Prostate gland (tissue), 2 donors: ENCODE results near the gene AIP. TPM values are rescaled to one million over a fixed set of nuclear protein-coding genes. Genes with fewer than 3 reads are reported as not detected.

Source experiments
- DNase-seq: peaks from one replicate; pipeline ENCODE4 v3.0.0-alpha.2; 2019; ENCODE audit warnings: low spot score
- H3K27ac ChIP-seq, 2 donors: fragments of 200-600 bp; sonication (generic); 2 replicates each; pipeline ENCODE4 v1.5.1; 2017 to 2019
- H3K27me3 ChIP-seq: fragments of 200-600 bp; sonication (generic); replicated peaks from 2 replicates; pipeline ENCODE4 v1.5.1; 2019; ENCODE audit not compliant: insufficient read depth
- H3K36me3 ChIP-seq, 2 donors: fragments of 200-600 bp; sonication (generic); 1 replicate in 1 of 2; 2 replicates in 1 of 2; pipeline versions ENCODE4 v1.5.1 to v1.8.1; 2017 to 2019
- H3K4me1 ChIP-seq: fragments of 200-600 bp; sonication (generic); replicated peaks from 2 replicates; pipeline ENCODE4 v1.5.1; 2019
- H3K4me3 ChIP-seq, 2 donors: fragments of 200-600 bp; sonication (generic); 2 replicates each; pipeline ENCODE4 v1.5.1; 2017 to 2019
- H3K9me3 ChIP-seq: fragments of 200-600 bp; sonication (generic); 2 replicates; pipeline ENCODE4 v1.5.1; 2017
- POLR2A ChIP-seq: fragments of 450-650 bp; IDR thresholded peaks from one replicate; pipeline ENCODE4 v1.6.1; 2016; ENCODE audit warnings: antibody characterized with exemption, mild to moderate bottlenecking
- POLR2AphosphoS5 ChIP-seq: sonication (generic); formaldehyde crosslinking; IDR thresholded peaks from one replicate; pipeline ENCODE4 v1.6.1; 2017; ENCODE audit warnings: antibody characterized with exemption
- WGBS: methylation state at CpG from one replicate; pipeline ENCODE4 v1.1.5; 2018; 5-methylcytosine and 5-hydroxymethylcytosine counted together
- intact Hi-C: fragments of 100-400 bp; cut with DNase I; formaldehyde crosslinking; loops from one replicate; pipeline ENCODE4 v1.14.2; 2022
- total RNA-seq, 2 donors: library from RNA; depleted of rRNA; stranded (reverse); fragments of >200 nt; gene quantifications; one replicate each; pipeline ENCODE4 v1.1.0, GENCODE V29; 2016
- TF ChIP-seq, protein P1 (sequence below), 4 experiments: fragments of 200-600 bp in 2 of 4; fragments of 450-650 bp in 2 of 4; sonication (generic) in 2 of 4; IDR thresholded peaks; 1 replicate in 3 of 4; 2 replicates in 1 of 4; pipeline ENCODE4 v1.5.1; 2016 to 2019; ENCODE audit warnings: antibody characterized with exemption in 4 of 4, mild to moderate bottlenecking in 2 of 4, moderate library complexity in 2 of 4

The AIP gene
- total RNA-seq, 2 donors from 2014 or later, result 63.7 to 93.7 TPM

DNA sequence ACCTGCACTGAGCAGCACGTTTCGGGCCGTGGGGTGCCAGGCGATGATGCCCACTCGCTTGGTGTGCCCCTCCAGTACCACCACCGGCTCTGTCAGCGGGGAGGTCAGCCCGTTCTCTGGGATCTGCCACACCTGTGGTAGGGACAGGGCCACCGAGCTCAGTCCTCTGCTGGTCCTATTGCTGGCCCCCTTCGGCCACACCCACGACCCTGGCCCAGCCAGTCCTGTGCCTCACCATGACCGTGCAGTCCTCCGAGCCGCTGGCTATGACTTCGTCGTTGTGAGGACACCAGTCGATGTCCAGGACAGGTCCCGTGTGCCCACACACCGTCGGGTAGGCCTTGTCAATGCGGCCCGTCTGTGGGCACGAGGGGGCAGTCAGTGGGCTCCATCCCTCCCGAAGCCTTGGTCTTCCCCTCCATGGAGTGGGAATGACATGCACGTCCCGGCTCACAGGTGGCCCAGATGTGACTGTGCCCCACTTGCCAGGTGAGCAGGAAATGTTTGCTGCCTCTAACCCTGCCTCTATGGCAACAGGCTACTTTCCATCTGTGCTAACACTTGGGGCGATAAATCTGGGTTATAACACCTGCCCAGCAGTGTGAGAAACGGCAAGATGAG, 41.0 kb upstream of the AIP start:
- TF ChIP-seq POLR2AphosphoS5 (no peak), POLR2A (no peak)
- TF ChIP-seq, protein P1, sequence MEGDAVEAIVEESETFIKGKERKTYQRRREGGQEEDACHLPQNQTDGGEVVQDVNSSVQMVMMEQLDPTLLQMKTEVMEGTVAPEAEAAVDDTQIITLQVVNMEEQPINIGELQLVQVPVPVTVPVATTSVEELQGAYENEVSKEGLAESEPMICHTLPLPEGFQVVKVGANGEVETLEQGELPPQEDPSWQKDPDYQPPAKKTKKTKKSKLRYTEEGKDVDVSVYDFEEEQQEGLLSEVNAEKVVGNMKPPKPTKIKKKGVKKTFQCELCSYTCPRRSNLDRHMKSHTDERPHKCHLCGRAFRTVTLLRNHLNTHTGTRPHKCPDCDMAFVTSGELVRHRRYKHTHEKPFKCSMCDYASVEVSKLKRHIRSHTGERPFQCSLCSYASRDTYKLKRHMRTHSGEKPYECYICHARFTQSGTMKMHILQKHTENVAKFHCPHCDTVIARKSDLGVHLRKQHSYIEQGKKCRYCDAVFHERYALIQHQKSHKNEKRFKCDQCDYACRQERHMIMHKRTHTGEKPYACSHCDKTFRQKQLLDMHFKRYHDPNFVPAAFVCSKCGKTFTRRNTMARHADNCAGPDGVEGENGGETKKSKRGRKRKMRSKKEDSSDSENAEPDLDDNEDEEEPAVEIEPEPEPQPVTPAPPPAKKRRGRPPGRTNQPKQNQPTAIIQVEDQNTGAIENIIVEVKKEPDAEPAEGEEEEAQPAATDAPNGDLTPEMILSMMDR (IDR thresholded peaks at IDR 0.05), result no peak
- Histone ChIP-seq H3K9me3 (no peaks in the 10 kb centered on the region), H3K27ac (peak overlapping the region; percentile 98), H3K4me1 (peaks cover 16% of the 10 kb centered on the region), H3K27me3 (no peaks in the 10 kb centered on the region), H3K36me3 (peaks cover 0 to 10% of the 10 kb centered on the region in 2 donors), H3K4me3 (peak overlapping the region in 1 of 2 donors; percentile 86)
- intact Hi-C loops, result no loop called here
- no peak for DNase-seq
- WGBS, result 83% methylated on average over 25 of the region's 28 CpGs

DNA sequence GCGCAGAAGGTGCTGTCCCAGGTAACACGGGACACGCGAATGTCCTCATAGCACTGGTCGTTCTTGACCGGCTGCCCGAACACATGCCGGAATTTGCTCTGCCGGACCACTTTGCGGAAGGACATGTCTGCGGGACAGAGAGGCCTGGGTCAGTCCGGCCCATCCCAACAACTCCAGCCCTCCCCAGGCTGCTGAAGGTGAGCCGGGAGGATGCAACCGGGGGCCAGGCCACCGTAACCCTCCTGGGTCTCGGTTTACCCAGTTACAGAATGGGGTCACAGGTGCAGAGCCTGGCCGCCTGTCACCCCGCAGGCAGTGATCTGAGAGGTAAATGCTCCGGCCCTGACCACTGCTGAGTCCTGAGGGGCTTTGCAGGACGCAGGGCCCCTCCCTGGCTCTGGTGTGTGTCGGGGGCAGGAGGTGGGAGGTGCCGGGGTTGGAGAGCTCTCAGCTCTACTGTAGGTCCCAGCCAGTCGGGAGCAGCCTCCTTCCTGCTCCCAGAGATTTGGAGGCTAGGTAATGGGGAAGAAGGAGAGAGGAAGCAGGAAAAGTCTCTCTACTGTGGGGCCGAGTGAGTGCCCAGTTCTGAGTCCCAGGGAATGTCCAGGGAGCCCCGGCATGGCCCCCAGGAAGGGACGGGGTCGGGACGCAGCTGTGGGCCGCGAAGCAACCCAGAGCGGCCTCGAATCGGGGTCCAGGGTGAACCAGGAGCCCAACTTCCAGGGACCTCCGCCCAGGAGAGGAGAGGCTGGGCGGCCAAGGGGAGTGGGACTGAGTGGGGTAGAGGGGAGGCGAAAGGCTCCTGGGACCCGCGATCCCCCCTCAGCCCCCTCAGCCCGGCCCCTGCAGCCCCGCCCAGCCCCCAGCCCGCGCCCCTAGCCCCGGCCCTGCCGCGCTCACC, 40.1 kb upstream of the AIP start:
- Histone ChIP-seq H3K9me3 (no peaks in the 10 kb centered on the region), H3K4me1 (peaks cover 16% of the 10 kb centered on the region), H3K36me3 (peaks cover 0 to 10% of the 10 kb centered on the region in 2 donors), H3K27ac (peak overlapping the region; percentile 98), H3K27me3 (no peaks in the 10 kb centered on the region), H3K4me3 (peak overlapping the region; percentile 86 to 89)
- intact Hi-C loops, result no loop called here
- WGBS, result 33% methylated on average over 39 of the region's 45 CpGs
- DNase-seq, result no peak
- TF ChIP-seq, protein P1 (IDR thresholded peaks at IDR 0.05), result no peak
- no peak for TF ChIP-seq POLR2A
- no peak for TF ChIP-seq POLR2AphosphoS5

DNA sequence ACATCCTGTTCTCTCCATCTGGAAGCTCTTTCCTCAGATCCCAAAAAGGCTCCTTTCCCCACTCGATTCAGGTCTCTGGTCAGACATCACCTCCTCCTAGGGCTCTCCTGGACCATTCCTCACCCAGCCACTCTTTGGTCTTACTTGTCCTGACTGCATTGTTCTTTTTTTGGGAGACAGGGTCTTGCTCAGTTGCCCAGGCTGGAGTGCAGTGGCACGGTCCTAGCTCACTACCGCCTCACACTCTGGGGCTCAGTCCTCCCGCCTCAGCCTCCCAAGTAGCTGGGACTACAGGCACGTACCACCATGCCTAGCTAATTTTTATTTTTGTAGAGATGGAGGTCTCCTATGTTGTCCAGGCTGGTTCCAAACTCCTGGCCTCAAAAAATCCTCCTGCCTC, 37.3 kb upstream of the AIP start:
- Histone ChIP-seq H3K9me3 (no peaks in the 10 kb centered on the region), H3K4me3 (no peak overlapping the region), H3K4me1 (peaks cover 16% of the 10 kb centered on the region), H3K27me3 (no peaks in the 10 kb centered on the region), H3K27ac (no peak overlapping the region), H3K36me3 (peaks cover 0 to 10% of the 10 kb centered on the region in 2 donors)
- intact Hi-C loops, result no loop called here
- no peak for DNase-seq
- WGBS, result 79% methylated on average over 5 of the region's 5 CpGs
- TF ChIP-seq, protein P1 (IDR thresholded peaks at IDR 0.05), result no peak
- TF ChIP-seq POLR2A, result no peak
- TF ChIP-seq POLR2AphosphoS5, result no peak

DNA sequence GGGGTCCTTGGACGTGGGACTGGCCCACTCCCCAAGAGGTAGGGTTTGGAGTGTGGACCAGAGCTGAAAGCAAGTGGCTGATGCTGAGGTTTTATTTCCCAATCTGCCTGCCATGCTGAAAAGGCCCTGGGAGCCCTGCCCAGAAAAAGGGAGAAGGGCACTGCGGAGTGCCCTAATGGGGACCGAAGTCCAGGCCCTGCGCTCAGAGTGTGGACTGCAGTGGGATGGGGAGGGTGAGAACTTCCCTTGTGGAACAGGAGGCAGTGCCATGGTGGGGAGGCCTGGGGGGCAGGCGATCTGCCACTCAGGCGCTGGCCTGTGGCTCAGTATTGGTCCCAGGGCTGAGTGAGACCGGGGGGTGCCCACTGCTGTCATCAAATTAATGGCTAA, 34.6 kb upstream of the AIP start:
- Histone ChIP-seq H3K36me3 (no peaks in the 10 kb centered on the region), H3K9me3 (no peaks in the 10 kb centered on the region), H3K4me3 (no peak overlapping the region), H3K4me1 (no peaks in the 10 kb centered on the region), H3K27me3 (no peaks in the 10 kb centered on the region), H3K27ac (no peak overlapping the region)
- intact Hi-C loops, result no loop called here
- no peak for DNase-seq
- TF ChIP-seq POLR2AphosphoS5 (no peak), POLR2A (no peak)
- TF ChIP-seq, protein P1 (IDR thresholded peaks at IDR 0.05), result no peak
- 94% methylated on average over 7 of the region's 7 CpGs for WGBS
